GM23248 (cell line): Measurements from ENCODE around the gene NUP98.

Source experiments
- EZH2 ChIP-seq: fragments of 200-600 bp; sonication (generic); IDR thresholded peaks from 2 replicates; pipeline ENCODE4 v1.6.1; 2018; ENCODE audit warnings: antibody characterized with exemption, mild to moderate bottlenecking; ENCODE audit not compliant: insufficient read depth, poor library complexity, severe bottlenecking
- EZH2phosphoT487 ChIP-seq: fragments of 200-600 bp; sonication (generic); IDR thresholded peaks from 2 replicates; pipeline ENCODE4 v1.6.1; 2018; ENCODE audit warnings: antibody characterized with exemption, moderate library complexity, mild to moderate bottlenecking, low read depth; ENCODE audit not compliant: insufficient read depth

- TF ChIP-seq EZH2phosphoT487: no peak
- TF ChIP-seq EZH2: no peak
Measured at GRCh38 chr11:3822312-3822711, 25.0 kb upstream of the NUP98 start.
